ENCODE measurements around the gene RAPGEF6. TPM values are rescaled to one million over a fixed set of nuclear protein-coding genes. Genes with fewer than 3 reads are reported as not detected.
A peak's percentile ranks its signal among the peaks of the same experiment; 100 is the strongest.

RAPGEF6 gene
- total and polyA plus RNA-seq, 9 of the 15 experiments (the other 6 are each of a cell fraction or from before 2014, with no cell fraction given), result 2.7 to 23.4 (median 12.7) TPM

DNA sequence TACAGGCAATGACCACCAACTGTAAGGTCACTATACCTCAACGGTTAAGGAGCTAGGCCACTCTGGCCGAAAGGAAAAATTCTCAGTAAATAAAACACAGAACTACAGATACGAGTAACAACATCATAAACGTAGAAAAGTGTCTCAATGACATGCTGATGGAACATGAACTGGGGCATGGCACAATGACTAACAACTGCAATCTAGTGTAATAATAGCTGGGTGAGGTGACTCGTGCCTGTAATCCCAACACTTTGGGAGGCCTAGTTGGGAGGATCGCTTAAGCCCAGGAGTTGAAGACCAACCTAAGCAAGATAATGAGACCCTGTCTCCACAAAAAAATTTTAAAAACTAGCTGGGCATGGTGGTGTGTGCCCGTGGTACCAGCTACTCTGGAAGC is 9.8 kb upstream of the RAPGEF6 start:
- POLR2A ChIA-PET, result interaction anchor here (1.2 kb wide), 1 partner anchor 9 kb away, joined by 3 read pairs; no protein-coding TSS in a partner anchor
- ATAC-seq (no peak), DNase-seq (ENCODE audit: extremely low read depth in 1 of 4, low spot score in 3 of 4) (no peak), FAIRE-seq (no peak)
- no peak overlapping the region for H3K4me3 ChIP-seq
- H3K27ac ChIP-seq (ENCODE audit: extremely low read depth, low read depth, low read length), result no peak overlapping the region
- no peak overlapping the region for H2AFZ ChIP-seq (ENCODE audit: low read depth, low read length)
- peaks cover 0 to 6% of the 10 kb centered on the region in 2 experiments; a peak in 3 of 5 replicates for H3K4me1 ChIP-seq (replicated peaks in 1 of 2; ENCODE audit: control insufficient read depth in 2 of 2, insufficient read depth in 2 of 2, low read length in 2 of 2)
- H3K27me3 ChIP-seq (ENCODE audit: control insufficient read depth in 2 of 2, insufficient read depth in 2 of 2, low read length in 2 of 2), result no peaks in the 10 kb centered on the region
- no TSS peak for BruUV-seq (replicated peaks)
- H3K79me2 ChIP-seq (ENCODE audit: control insufficient read depth, insufficient read depth, low read length), result no peaks in the 10 kb centered on the region
- intact Hi-C loops (cut with micrococcal nuclease) (no loop called here), in situ Hi-C loops (cut with MboI) (no loop called here)
- H3K4me2 ChIP-seq (ENCODE audit: insufficient read depth, low read length), result no peak overlapping the region
- WGBS (ENCODE audit: insufficient coverage, low coverage, missing lambda C conversion rate), result 91% methylated on average over 7 of the region's 7 CpGs
- CTCF ChIA-PET (ENCODE audit: low intra/inter-chr PET ratio), result no interaction called here
- no peaks in the 10 kb centered on the region for H3K9me3 ChIP-seq (replicated peaks; ENCODE audit: control insufficient read depth, insufficient read depth, low read depth, low read length)
- H4K20me1 ChIP-seq (replicated peaks; ENCODE audit: control insufficient read depth, insufficient read depth, low read length), result no peaks in the 10 kb centered on the region
- peaks cover 52% of the 10 kb centered on the region for H3K36me3 ChIP-seq (ENCODE audit: control insufficient read depth, insufficient read depth, low read length)
- TF ChIP-seq ZNF197 (CRISPR knock-in tag; IDR thresholded peaks at IDR 0.05; ENCODE audit: low read depth) (no peak), CEBPG (CRISPR knock-in tag; IDR thresholded peaks at IDR 0.05) (no peak), CEBPG (tag; conservative IDR thresholded peaks at IDR 0.05 in 1 of 2, IDR thresholded peaks at IDR 0.05 in 1 of 2) (peak in 1 of 2 experiments; percentile 57; a peak in 2 of 4 replicates)
- TF ChIP-seq, protein P1, sequence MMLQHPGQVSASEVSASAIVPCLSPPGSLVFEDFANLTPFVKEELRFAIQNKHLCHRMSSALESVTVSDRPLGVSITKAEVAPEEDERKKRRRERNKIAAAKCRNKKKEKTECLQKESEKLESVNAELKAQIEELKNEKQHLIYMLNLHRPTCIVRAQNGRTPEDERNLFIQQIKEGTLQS (IDR thresholded peaks at IDR 0.05), result peak; percentile 44; the same call in 1 of the 2 replicates
- TF ChIP-seq, protein P1 (CRISPR knock-in tag; conservative IDR thresholded peaks at IDR 0.05), result no peak
- no peak overlapping the region for H3K9ac ChIP-seq (ENCODE audit: insufficient read depth in 1 of 2, low read depth in 2 of 2, low read length in 2 of 2)
- H3K9me1 ChIP-seq (ENCODE audit: control insufficient read depth, insufficient read depth, low read length), result no peaks in the 10 kb centered on the region

Measured in K562 (cell line).